Thyroid gland (tissue), 4 donors: Measurements from ENCODE around the gene MED25.

ENCODE experiments used
- POLR2A ChIP-seq, 2 donors: fragments of 450-650 bp; IDR thresholded peaks; one replicate each; pipeline ENCODE4 v1.6.1; 2017; ENCODE audit warnings: antibody characterized with exemption in 2 of 2, mild to moderate bottlenecking in 2 of 2, moderate library complexity in 1 of 2
- TF ChIP-seq, protein P1 (sequence below), 6 experiments: fragments of 200-600 bp in 3 of 6; fragments of 450-650 bp in 3 of 6; sonication (generic) in 3 of 6; IDR thresholded peaks; one replicate each; pipeline ENCODE4 v1.5.1; 2016 to 2019; ENCODE audit warnings: antibody characterized with exemption in 6 of 6, mild to moderate bottlenecking in 2 of 6, inconsistent platforms in 1 of 6, moderate library complexity in 1 of 6

GRCh38 chr19:49856574-49857021, 38.5 kb downstream of the MED25 start:
- no peak for TF ChIP-seq POLR2A (IDR thresholded peaks at IDR 0.05)
- TF ChIP-seq, protein P1, sequence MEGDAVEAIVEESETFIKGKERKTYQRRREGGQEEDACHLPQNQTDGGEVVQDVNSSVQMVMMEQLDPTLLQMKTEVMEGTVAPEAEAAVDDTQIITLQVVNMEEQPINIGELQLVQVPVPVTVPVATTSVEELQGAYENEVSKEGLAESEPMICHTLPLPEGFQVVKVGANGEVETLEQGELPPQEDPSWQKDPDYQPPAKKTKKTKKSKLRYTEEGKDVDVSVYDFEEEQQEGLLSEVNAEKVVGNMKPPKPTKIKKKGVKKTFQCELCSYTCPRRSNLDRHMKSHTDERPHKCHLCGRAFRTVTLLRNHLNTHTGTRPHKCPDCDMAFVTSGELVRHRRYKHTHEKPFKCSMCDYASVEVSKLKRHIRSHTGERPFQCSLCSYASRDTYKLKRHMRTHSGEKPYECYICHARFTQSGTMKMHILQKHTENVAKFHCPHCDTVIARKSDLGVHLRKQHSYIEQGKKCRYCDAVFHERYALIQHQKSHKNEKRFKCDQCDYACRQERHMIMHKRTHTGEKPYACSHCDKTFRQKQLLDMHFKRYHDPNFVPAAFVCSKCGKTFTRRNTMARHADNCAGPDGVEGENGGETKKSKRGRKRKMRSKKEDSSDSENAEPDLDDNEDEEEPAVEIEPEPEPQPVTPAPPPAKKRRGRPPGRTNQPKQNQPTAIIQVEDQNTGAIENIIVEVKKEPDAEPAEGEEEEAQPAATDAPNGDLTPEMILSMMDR (IDR thresholded peaks at IDR 0.05): no peak
